Measurements from ENCODE around the gene ST13.
"Not testable (repeated sequence)": the region's sequence is repeated elsewhere in the genome, so short reads cannot be mapped to it uniquely, and the experiment has no call there.

ST13 gene

DNA sequence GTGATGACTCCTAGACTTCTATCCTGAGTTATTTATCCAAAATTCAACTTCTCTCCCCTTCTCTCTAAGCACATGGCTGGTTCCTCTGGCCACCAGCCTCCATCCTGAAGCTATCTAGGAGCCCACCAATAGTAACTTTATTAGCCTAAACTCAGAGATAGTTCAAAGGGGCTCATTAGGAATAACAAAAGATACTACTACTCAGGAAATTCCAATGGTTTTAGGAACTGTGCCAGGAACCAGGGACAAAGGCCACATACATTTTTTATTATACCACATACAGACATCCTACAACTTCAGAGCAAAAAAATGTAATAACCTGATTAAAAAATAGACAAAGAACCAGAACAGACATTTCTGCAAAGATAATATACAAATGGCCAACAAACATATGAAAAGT is 65.2 kb downstream of the ST13 start:
- in situ Hi-C loops (cut with HindIII; ENCODE audit: low sequenced_read_pairs): no loop called here

DNA sequence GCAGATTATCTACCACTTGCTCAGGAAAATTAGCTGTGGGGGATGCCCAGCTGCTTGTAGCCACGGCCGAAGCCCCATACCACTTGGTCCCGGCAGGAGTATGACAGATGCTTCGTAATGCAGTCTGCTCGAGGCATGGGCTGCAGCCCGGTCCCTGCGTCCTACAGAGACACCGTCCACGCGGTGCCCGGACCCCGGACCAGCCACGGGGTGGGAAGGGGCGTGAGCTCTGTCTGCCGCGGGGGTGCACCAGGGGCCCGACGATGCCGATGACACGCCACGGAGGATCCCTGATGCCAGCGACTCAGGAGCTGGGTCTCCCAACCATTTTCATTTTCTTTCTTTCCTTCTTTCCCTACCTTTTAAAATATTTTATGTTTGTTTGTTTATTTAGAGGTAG is 67.3 kb downstream of the ST13 start:
- in situ Hi-C loops (cut with HindIII; ENCODE audit: low sequenced_read_pairs): no loop called here

DNA sequence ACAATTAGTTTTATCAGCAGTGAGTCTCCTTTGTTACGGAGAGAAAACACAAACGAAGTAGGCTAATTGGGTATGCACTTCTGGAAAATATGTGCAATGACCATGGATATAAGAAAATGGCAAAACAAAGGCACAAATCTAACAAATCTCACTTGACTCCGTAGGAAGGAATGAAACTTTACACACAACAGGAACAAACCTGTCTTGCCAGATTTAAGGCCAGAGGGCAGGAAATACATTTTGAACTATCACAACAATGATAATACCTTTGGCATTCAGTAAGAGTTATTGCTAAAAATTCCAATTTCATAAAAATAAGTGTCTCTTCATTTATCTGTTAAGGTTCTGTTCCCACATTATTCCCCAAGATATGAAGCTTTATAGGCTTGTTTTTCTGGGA is 73.9 kb downstream of the ST13 start:
- in situ Hi-C loops (cut with HindIII; ENCODE audit: low sequenced_read_pairs): no loop called here

DNA sequence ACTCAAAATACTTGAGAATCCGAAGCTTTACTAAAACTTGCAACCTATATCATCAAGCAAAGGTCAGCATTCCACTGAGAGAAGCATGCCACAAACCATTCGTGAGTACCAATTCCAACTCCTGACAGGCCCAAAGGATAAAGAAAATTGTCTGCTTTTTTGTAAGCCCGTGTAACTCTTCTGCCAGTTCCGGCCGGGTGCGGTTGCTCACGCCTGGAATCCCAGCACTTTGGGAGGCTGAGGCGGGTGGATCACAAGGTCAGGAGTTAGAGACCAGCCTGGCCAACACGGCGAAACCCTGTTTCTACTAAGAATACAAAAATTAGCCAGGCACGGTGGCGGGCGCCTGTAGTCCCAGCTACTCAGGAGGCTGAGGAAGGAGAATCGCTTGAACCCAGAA is 74.7 kb downstream of the ST13 start:
- in situ Hi-C loops (cut with HindIII; ENCODE audit: low sequenced_read_pairs): not testable (repeated sequence)

Data from endothelial cell of hepatic sinusoid (primary cell).